Measurements from ENCODE around the gene FSTL5. TPM values are rescaled to one million over a fixed set of nuclear protein-coding genes. Genes with fewer than 3 reads are reported as not detected.

FSTL5 gene
- total RNA-seq, 5 donors from 2014 or later (not counting 1 experiment from before 2014, with no cell fraction given) = not detected

- Histone ChIP-seq H3K4me1 (ENCODE audit: control insufficient read depth in 1 of 2, extremely low read depth in 1 of 2, insufficient read depth in 2 of 2, low read length in 2 of 2) (no peaks in the 10 kb centered on the region), H3K27ac (ENCODE audit: low read length) (no peak overlapping the region), H3K36me3 (ENCODE audit: control insufficient read depth in 2 of 2, extremely low read depth in 1 of 2, insufficient read depth in 1 of 2, low read length in 1 of 2) (no peaks in the 10 kb centered on the region), H3K9me3 (no peaks in the 10 kb centered on the region), H3K4me3 (ENCODE audit: control insufficient read depth in 1 of 2, extremely low read depth in 1 of 2, low read length in 1 of 2) (no peak overlapping the region), H3K27me3 (replicated peaks in 1 of 2; ENCODE audit: control insufficient read depth in 2 of 2, extremely low read depth in 1 of 2, insufficient read depth in 2 of 2, low read length in 1 of 2) (no peaks in the 10 kb centered on the region)
- no peaks in the 10 kb centered on the region for H3K27me3 Mint-ChIP-seq
- no peak overlapping the region for H3K4me3 Mint-ChIP-seq
- H3K4me1 Mint-ChIP-seq = no peaks in the 10 kb centered on the region
- no peaks in the 10 kb centered on the region for H3K36me3 Mint-ChIP-seq
- ChIA-PET CTCF (no interaction called here), POLR2A (no interaction called here)
- no peak for DNase-seq
- no peak overlapping the region for H3K27ac Mint-ChIP-seq
- H3K9me3 Mint-ChIP-seq = peaks cover 0 to 6% (median 4%) of the 10 kb centered on the region in 3 donors
- ATAC-seq (replicated peaks in 1 of 4) = no peak
- no CpG with 5 or more reads among the region's 2 CpGs for WGBS (ENCODE audit: insufficient coverage)
Observed at GRCh38 chr4:161519611-161520010, 644.2 kb downstream of the FSTL5 start.

- H3K27ac Mint-ChIP-seq = no peak overlapping the region
- H3K36me3 Mint-ChIP-seq = no peaks in the 10 kb centered on the region
- H3K4me1 Mint-ChIP-seq = no peaks in the 10 kb centered on the region
- H3K9me3 ChIP-seq = no peaks in the 10 kb centered on the region
- H3K9me3 Mint-ChIP-seq = peaks cover 0 to 4% (median 4%) of the 10 kb centered on the region in 3 donors
- ATAC-seq (replicated peaks in 1 of 4) = no peak
- H3K4me1 ChIP-seq (ENCODE audit: control insufficient read depth in 1 of 2, extremely low read depth in 1 of 2, insufficient read depth in 2 of 2, low read length in 2 of 2) = no peaks in the 10 kb centered on the region
- H3K27me3 Mint-ChIP-seq = no peaks in the 10 kb centered on the region
- no peak overlapping the region for H3K4me3 Mint-ChIP-seq
- H3K4me3 ChIP-seq (ENCODE audit: control insufficient read depth in 1 of 2, extremely low read depth in 1 of 2, low read length in 1 of 2) = no peak overlapping the region
- H3K27ac ChIP-seq (ENCODE audit: low read length) = no peak overlapping the region
- no peaks in the 10 kb centered on the region for H3K27me3 ChIP-seq (replicated peaks in 1 of 2; ENCODE audit: control insufficient read depth in 2 of 2, extremely low read depth in 1 of 2, insufficient read depth in 2 of 2, low read length in 1 of 2)
- 0% methylated on average over 1 of the region's 3 CpGs for WGBS (ENCODE audit: insufficient coverage)
- POLR2A ChIA-PET = interaction anchor here in 1 of 2 donors (0.7 kb wide), 1 partner anchor 610 kb away, joined by 3 read pairs; no protein-coding TSS in a partner anchor
- no peaks in the 10 kb centered on the region for H3K36me3 ChIP-seq (ENCODE audit: control insufficient read depth in 2 of 2, extremely low read depth in 1 of 2, insufficient read depth in 1 of 2, low read length in 1 of 2)
- CTCF ChIA-PET = no interaction called here
- DNase-seq = no peak
Observed at GRCh38 chr4:161517941-161518340, 645.9 kb downstream of the FSTL5 start.

GRCh38 chr4:161505141-161505540 lies 658.7 kb downstream of the FSTL5 start:
- H3K36me3 Mint-ChIP-seq = no peaks in the 10 kb centered on the region
- CTCF ChIA-PET = interaction anchor here in 1 of 2 donors (0.6 kb wide), 1 partner anchor 179 kb away, joined by 3 read pairs; no protein-coding TSS in a partner anchor

GRCh38 chr4:161498155-161498554 lies 665.6 kb downstream of the FSTL5 start:
- ChIA-PET POLR2A (no interaction called here), CTCF (no interaction called here)
- Mint-ChIP-seq H3K36me3 (no peaks in the 10 kb centered on the region), H3K27me3 (no peaks in the 10 kb centered on the region), H3K4me1 (no peaks in the 10 kb centered on the region), H3K4me3 (no peak overlapping the region), H3K27ac (no peak overlapping the region), H3K9me3 (peaks cover 0 to 4% (median 0%) of the 10 kb centered on the region in 3 donors)
- ATAC-seq (replicated peaks in 1 of 4) = no peak
- no peaks in the 10 kb centered on the region for H3K4me1 ChIP-seq (ENCODE audit: control insufficient read depth in 1 of 2, extremely low read depth in 1 of 2, insufficient read depth in 2 of 2, low read length in 2 of 2)
- no peaks in the 10 kb centered on the region for H3K27me3 ChIP-seq (replicated peaks in 1 of 2; ENCODE audit: control insufficient read depth in 2 of 2, extremely low read depth in 1 of 2, insufficient read depth in 2 of 2, low read length in 1 of 2)
- no peak overlapping the region for H3K4me3 ChIP-seq (ENCODE audit: control insufficient read depth in 1 of 2, extremely low read depth in 1 of 2, low read length in 1 of 2)
- H3K36me3 ChIP-seq (ENCODE audit: control insufficient read depth in 2 of 2, extremely low read depth in 1 of 2, insufficient read depth in 1 of 2, low read length in 1 of 2) = no peaks in the 10 kb centered on the region
- DNase-seq = no peak
- no peaks in the 10 kb centered on the region for H3K9me3 ChIP-seq
- H3K27ac ChIP-seq (ENCODE audit: low read length) = no peak overlapping the region

More at GRCh38 chr4:161505141-161505540, 658.7 kb downstream of the FSTL5 start:
- DNase-seq (no peak), ATAC-seq (replicated peaks in 1 of 4) (no peak)
- Histone ChIP-seq H3K36me3 (ENCODE audit: control insufficient read depth in 2 of 2, extremely low read depth in 1 of 2, insufficient read depth in 1 of 2, low read length in 1 of 2) (no peaks in the 10 kb centered on the region), H3K4me3 (ENCODE audit: control insufficient read depth in 1 of 2, extremely low read depth in 1 of 2, low read length in 1 of 2) (no peak overlapping the region), H3K27me3 (replicated peaks in 1 of 2; ENCODE audit: control insufficient read depth in 2 of 2, extremely low read depth in 1 of 2, insufficient read depth in 2 of 2, low read length in 1 of 2) (no peaks in the 10 kb centered on the region), H3K9me3 (no peaks in the 10 kb centered on the region), H3K27ac (ENCODE audit: low read length) (no peak overlapping the region), H3K4me1 (ENCODE audit: control insufficient read depth in 1 of 2, extremely low read depth in 1 of 2, insufficient read depth in 2 of 2, low read length in 2 of 2) (no peaks in the 10 kb centered on the region)
- POLR2A ChIA-PET = no interaction called here
- Mint-ChIP-seq H3K27ac (no peak overlapping the region), H3K4me1 (no peaks in the 10 kb centered on the region), H3K4me3 (no peak overlapping the region), H3K27me3 (no peaks in the 10 kb centered on the region), H3K9me3 (peaks cover 0 to 4% (median 1%) of the 10 kb centered on the region in 3 donors)
- WGBS (ENCODE audit: insufficient coverage) = no CpG with 5 or more reads among the region's 3 CpGs

- ChIA-PET CTCF (no interaction called here), POLR2A (no interaction called here)
- Histone ChIP-seq H3K4me3 (ENCODE audit: control insufficient read depth in 1 of 2, extremely low read depth in 1 of 2, low read length in 1 of 2) (no peak overlapping the region), H3K27me3 (replicated peaks in 1 of 2; ENCODE audit: control insufficient read depth in 2 of 2, extremely low read depth in 1 of 2, insufficient read depth in 2 of 2, low read length in 1 of 2) (no peaks in the 10 kb centered on the region), H3K27ac (ENCODE audit: low read length) (no peak overlapping the region), H3K4me1 (ENCODE audit: control insufficient read depth in 1 of 2, extremely low read depth in 1 of 2, insufficient read depth in 2 of 2, low read length in 2 of 2) (no peaks in the 10 kb centered on the region), H3K36me3 (ENCODE audit: control insufficient read depth in 2 of 2, extremely low read depth in 1 of 2, insufficient read depth in 1 of 2, low read length in 1 of 2) (no peaks in the 10 kb centered on the region), H3K9me3 (no peaks in the 10 kb centered on the region)
- no peaks in the 10 kb centered on the region for H3K27me3 Mint-ChIP-seq
- H3K4me3 Mint-ChIP-seq = no peak overlapping the region
- no peaks in the 10 kb centered on the region for H3K4me1 Mint-ChIP-seq
- no peaks in the 10 kb centered on the region for H3K36me3 Mint-ChIP-seq
- peaks cover 0 to 5% (median 3%) of the 10 kb centered on the region in 3 donors for H3K9me3 Mint-ChIP-seq
- no peak for DNase-seq
- ATAC-seq (replicated peaks in 1 of 4) = no peak
- H3K27ac Mint-ChIP-seq = no peak overlapping the region
- no CpG with 5 or more reads among the region's 1 CpG for WGBS (ENCODE audit: insufficient coverage)
Observed at GRCh38 chr4:161486461-161486860, 677.3 kb downstream of the FSTL5 start.

- H3K4me3 ChIP-seq (ENCODE audit: control insufficient read depth in 1 of 2, extremely low read depth in 1 of 2, low read length in 1 of 2) = no peak overlapping the region
- no peak for DNase-seq
- no peak overlapping the region for H3K27ac ChIP-seq (ENCODE audit: low read length)
- H3K27ac Mint-ChIP-seq = no peak overlapping the region
- no peaks in the 10 kb centered on the region for H3K36me3 ChIP-seq (ENCODE audit: control insufficient read depth in 2 of 2, extremely low read depth in 1 of 2, insufficient read depth in 1 of 2, low read length in 1 of 2)
- no peak overlapping the region for H3K4me3 Mint-ChIP-seq
- H3K36me3 Mint-ChIP-seq = no peaks in the 10 kb centered on the region
- H3K4me1 Mint-ChIP-seq = no peaks in the 10 kb centered on the region
- WGBS (ENCODE audit: insufficient coverage) = no CpG with 5 or more reads among the region's 4 CpGs
- H3K9me3 Mint-ChIP-seq = peaks cover 4 to 22% (median 7%) of the 10 kb centered on the region in 3 donors
- CTCF ChIA-PET = no interaction called here
- H3K9me3 ChIP-seq = no peaks in the 10 kb centered on the region
- POLR2A ChIA-PET = no interaction called here
- no peaks in the 10 kb centered on the region for H3K27me3 Mint-ChIP-seq
- H3K27me3 ChIP-seq (replicated peaks in 1 of 2; ENCODE audit: control insufficient read depth in 2 of 2, extremely low read depth in 1 of 2, insufficient read depth in 2 of 2, low read length in 1 of 2) = no peaks in the 10 kb centered on the region
- H3K4me1 ChIP-seq (ENCODE audit: control insufficient read depth in 1 of 2, extremely low read depth in 1 of 2, insufficient read depth in 2 of 2, low read length in 2 of 2) = no peaks in the 10 kb centered on the region
- ATAC-seq (replicated peaks in 1 of 4) = no peak
Observed at GRCh38 chr4:161466316-161466715, 697.5 kb downstream of the FSTL5 start.

- H3K4me1 ChIP-seq (ENCODE audit: control insufficient read depth in 1 of 2, extremely low read depth in 1 of 2, insufficient read depth in 2 of 2, low read length in 2 of 2) = no peaks in the 10 kb centered on the region
- H3K27me3 ChIP-seq (replicated peaks in 1 of 2; ENCODE audit: control insufficient read depth in 2 of 2, extremely low read depth in 1 of 2, insufficient read depth in 2 of 2, low read length in 1 of 2) = no peaks in the 10 kb centered on the region
- Mint-ChIP-seq H3K4me1 (no peaks in the 10 kb centered on the region), H3K4me3 (no peak overlapping the region), H3K9me3 (peaks cover 5 to 23% (median 7%) of the 10 kb centered on the region in 3 donors), H3K27me3 (no peaks in the 10 kb centered on the region), H3K27ac (no peak overlapping the region), H3K36me3 (no peaks in the 10 kb centered on the region)
- WGBS (ENCODE audit: insufficient coverage) = 100% methylated on average over 1 of the region's 2 CpGs
- ATAC-seq (replicated peaks in 1 of 4) (no peak), DNase-seq (no peak)
- H3K9me3 ChIP-seq = no peaks in the 10 kb centered on the region
- POLR2A ChIA-PET = no interaction called here
- no peak overlapping the region for H3K27ac ChIP-seq (ENCODE audit: low read length)
- CTCF ChIA-PET = no interaction called here
- no peaks in the 10 kb centered on the region for H3K36me3 ChIP-seq (ENCODE audit: control insufficient read depth in 2 of 2, extremely low read depth in 1 of 2, insufficient read depth in 1 of 2, low read length in 1 of 2)
- no peak overlapping the region for H3K4me3 ChIP-seq (ENCODE audit: control insufficient read depth in 1 of 2, extremely low read depth in 1 of 2, low read length in 1 of 2)
Observed at GRCh38 chr4:161463436-161463835, 700.4 kb downstream of the FSTL5 start.

Measured in T-cell (primary cell).